GM21576 (cell line): ENCODE data around the gene PLXDC1.

Experiments
- ATAC-seq: cut with Tn5 transposase; IDR thresholded peaks from one replicate; pipeline ENCODE4 v1.9.1; 2021; ENCODE audit warnings: mild to moderate bottlenecking, moderate library complexity; ENCODE audit not compliant: unreplicated experiment

The PLXDC1 gene

DNA sequence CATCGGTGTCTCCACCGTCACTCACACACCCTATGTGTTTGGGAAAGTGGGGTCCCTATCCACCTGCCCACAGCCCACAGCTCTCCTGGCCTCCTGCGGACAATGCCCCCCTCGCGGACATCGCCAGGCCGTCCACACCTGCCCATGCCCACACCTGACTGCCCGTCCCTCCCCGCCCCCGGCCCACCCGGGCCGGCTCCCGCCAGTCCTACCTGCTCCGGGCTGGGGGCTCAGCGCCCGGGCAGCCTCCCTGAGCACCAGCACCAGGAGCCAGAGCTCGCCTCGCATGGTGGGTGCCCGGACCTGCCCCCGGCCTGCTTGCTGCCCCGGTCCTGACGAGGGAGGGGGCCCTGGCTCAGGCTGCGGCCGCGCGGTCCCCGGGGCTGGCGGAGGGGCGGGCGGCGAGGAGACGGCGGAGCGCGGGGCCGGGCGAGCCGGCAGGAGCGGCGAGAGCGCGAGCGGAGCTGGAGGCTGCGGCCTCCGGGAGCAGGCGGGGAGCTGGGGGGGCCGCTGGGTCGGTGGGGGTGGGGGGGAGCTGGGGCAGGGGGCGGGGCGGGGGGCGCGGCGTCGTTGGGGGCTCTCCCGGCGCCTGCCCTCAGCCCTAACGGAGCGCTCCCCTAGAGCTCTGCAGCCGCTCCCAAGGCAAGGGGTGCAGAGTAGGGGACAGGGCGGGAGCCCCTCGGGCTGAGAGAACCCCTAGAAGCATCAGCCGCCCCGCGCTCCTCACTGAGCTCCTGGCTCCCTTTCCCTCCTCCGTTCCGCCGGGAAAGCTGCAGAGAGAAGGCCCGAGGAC is at the start of gene PLXDC1:
Gene PLXDC1, minus strand, starts transcription at position 488 of the 793 bp plus-strand sequence. Its CDS starts 200 bp downstream, at position 288.
- ATAC-seq = no peak

GRCh38 chr17:39200957-39201510 is 49.6 kb upstream of the PLXDC1 start:
- ATAC-seq = no peak

- peak; percentile 53 for ATAC-seq
Observed at GRCh38 chr17:39200070-39200879, 48.8 kb upstream of the PLXDC1 start, which contains the start of gene RPL19. TSS of gene RPL19 (plus strand) at chr17:39200283. CDS start at chr17:39200345, 62 bp downstream.

GRCh38 chr17:39199820-39200069 is 48.3 kb upstream of the PLXDC1 start:
- peak; percentile 51 for ATAC-seq

- no peak for ATAC-seq
Observed at GRCh38 chr17:39198186-39198566, 46.7 kb upstream of the PLXDC1 start.

DNA sequence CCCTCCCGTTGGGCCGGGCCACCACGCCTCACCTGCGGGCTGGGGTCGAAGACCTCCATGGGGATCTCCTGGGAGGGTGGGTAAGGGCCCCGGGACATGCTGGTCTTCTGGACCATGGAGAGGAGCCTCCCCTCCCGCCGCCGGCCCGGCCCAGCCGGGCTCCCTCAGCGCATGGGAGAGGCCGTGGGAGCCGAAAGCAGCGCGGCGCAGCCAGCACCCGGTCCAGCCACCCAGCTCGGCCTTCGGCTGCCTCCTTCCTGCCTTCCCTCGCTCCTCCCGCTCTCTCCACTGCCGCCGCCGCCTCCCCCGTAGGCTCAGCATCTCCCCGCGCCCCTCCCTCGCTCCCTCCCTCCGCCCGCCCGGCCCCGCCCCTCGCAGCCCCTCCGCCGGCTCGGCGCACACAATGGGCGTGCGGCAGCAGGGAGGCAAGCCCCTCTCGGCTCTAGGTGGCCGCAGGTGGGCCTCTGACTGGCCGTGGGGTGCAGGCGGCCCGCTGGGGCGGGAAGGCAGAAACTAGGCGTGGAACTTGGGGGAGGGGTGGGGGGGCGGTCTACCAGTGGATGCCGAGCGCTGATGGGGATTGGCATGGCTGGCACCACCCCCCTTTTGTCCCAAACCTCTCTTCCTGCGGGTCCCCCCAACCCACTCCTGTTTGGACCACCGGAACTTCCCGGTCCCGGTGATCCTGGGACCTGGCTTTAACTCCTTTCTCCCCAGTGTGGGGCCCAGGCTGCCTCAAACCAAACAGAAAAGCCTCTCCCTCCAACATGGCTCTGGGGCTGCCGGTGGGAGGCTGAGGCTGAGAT is 46.1 kb upstream of the PLXDC1 start, which contains the start of gene CACNB1:
Gene CACNB1, minus strand, starts transcription at position 290 of the 806 bp plus-strand sequence. Its CDS starts 174 bp downstream, at position 116.
- ATAC-seq = no peak

DNA sequence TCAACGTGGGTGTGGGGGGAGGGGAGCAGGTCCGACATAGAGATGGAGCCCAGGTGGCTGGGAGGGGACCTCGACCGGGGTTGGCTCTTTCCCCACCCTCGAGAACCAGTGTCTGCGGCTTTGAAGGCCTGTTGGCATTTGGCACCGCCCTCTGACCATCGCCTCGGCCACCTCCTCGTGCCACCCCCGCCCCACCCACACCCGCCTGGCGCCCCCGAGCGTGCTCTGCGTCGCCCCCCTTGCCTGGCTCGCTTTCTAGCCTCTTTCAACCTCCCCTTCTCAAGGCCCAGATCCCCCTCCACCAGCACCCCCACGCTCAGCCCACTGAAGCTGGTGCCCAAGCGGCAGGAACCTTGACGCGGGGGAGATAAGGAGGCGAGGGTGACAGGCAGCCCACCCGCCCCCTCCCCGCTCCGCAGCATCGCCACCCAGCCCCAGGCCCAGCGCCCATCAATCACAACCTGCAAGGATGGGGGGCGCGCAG is 45.4 kb upstream of the PLXDC1 start:
- no peak for ATAC-seq

GRCh38 chr17:39196241-39196807 is 44.9 kb upstream of the PLXDC1 start:
- no peak for ATAC-seq

- no peak for ATAC-seq
Observed at GRCh38 chr17:39195568-39196160, 44.2 kb upstream of the PLXDC1 start.

DNA sequence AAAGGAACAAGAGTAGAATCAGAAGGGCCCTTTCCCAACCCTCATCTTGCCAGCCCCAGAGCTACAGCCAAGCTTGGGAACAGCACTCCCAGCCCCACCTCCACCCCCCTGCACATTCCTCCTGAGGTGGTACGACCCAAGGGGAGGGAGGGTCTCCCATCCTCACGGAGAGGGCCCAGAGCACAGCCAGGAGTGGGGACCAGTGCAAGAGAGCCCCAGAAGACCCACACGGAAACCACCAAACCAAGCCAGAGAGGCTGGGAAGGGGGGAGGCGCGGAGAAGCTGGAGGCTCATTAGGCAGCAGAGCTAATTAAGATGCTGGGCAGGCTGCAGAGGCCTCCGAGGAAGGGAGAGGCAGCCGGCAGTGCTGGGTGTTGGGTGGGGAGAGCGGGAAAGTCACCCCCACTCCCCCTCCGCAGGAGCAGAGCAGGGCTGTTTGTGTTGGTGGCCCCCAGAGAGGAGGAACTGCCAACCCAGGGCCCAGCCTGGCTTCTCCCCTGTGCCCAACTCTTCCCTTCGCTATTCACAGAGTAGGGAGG is 43.6 kb upstream of the PLXDC1 start:
- no peak for ATAC-seq

GRCh38 chr17:39194089-39194984 is 42.9 kb upstream of the PLXDC1 start:
- no peak for ATAC-seq

DNA sequence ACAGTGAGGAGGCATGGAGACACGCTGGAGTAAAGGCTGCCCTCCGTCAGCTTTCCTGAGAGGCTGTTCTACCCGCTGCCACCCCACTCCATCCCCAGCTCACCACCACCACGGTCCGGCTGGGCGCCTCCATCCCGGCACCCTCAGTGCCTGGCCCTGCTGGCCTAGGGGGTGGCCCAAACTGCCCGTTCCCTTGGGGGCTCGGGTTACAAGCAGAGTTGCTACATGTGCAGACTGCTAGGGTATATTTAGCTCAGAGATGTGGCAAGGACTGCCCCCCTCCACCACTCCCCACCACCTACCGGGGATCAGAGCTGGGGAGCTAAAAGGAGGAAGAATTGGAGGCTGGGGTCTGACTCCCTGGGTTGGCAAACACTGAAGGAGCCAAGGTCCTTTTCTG is 41.9 kb upstream of the PLXDC1 start:
- no peak for ATAC-seq

DNA sequence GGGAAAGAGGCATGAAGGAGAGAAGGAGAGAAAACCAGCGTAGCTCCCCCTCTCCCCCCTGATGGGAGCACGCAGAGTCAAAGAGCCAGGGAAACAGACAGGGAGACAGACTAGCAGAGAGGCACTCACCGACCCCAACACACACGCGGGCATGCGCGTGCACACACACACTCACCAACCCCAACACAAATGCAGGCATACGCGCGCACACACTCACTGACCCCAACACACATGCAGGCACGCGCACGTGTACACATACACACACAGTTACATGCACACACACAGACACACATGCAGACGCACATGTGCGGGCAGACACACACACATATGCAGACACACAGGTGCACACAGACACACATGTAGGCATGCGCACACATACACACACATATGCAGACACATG is 41.5 kb upstream of the PLXDC1 start:
- no peak for ATAC-seq

- no peak for ATAC-seq
Observed at GRCh38 chr17:39191750-39192510, 40.5 kb upstream of the PLXDC1 start.

GRCh38 chr17:39187152-39187830 is 35.9 kb upstream of the PLXDC1 start:
- no peak for ATAC-seq

DNA sequence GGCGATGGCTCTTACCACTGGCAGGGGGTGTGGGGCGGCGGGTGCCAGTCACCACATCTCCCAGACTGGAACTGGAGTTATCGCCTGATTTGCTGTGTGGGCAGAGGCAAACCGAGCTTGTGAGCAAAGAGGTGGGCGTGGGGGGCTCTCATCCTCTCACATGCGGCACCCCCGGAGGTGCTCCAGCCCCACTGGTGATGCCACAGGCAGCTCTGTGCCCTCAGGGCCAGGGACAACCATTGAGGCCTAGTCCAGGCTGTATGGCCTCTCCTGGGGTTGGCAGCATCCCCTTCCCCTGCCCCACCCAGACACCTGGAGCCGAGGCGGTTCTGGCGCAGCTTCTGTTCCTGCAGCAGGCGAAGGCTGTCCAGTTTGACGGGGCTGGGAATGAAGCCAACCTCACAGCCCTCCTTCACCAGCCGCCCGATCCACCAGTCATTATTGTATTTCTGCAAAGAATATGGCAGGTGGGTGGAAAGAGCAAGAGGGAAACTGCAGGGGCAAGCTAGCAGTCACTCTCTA is 35.1 kb upstream of the PLXDC1 start:
- ATAC-seq = no peak

DNA sequence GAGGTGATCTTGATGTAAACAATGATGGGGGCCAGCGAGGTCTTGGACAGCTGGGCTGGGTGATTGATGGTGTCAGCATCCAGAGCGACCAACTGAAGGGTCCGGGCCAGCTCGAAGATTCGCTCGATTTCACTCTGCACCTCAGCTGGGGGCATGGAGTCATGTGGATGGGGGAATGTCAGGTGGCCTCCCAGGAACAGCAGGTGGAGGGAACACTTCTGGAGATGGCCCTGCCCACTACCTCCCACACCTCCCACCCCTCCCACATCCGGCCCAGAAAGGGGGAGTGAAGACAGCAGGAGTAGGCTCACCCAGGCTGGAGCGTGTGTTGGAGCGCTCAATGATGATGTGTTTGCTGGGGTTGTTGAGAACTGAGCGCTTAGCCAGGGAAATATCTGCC is 32.3 kb upstream of the PLXDC1 start:
- ATAC-seq = no peak
